AG09309 (cell line): ENCODE data around the gene EBF3.

ENCODE experiments used
- DNase-seq: peaks from one replicate; pipeline ENCODE4 v3.0.0-alpha.2; 2010; ENCODE audit warnings: low read depth
- H3K4me3 ChIP-seq: 2 replicates; pipeline ENCODE4 v1.5.1; 2011; ENCODE audit warnings: mild to moderate bottlenecking, low read depth, low read length, moderate library complexity; ENCODE audit not compliant: control insufficient read depth
- TF ChIP-seq, protein P1 (sequence below): IDR thresholded peaks from 2 replicates; pipeline ENCODE4 v1.5.1; 2011; ENCODE audit warnings: mild to moderate bottlenecking, low read depth, low read length, inconsistent platforms; ENCODE audit not compliant: insufficient read depth, control insufficient read depth; ENCODE audit errors: missing control alignments

The EBF3 gene

GRCh38 chr10:129978980-129979379, 14.9 kb upstream of the EBF3 start:
- no peak for DNase-seq
- TF ChIP-seq, protein P1, sequence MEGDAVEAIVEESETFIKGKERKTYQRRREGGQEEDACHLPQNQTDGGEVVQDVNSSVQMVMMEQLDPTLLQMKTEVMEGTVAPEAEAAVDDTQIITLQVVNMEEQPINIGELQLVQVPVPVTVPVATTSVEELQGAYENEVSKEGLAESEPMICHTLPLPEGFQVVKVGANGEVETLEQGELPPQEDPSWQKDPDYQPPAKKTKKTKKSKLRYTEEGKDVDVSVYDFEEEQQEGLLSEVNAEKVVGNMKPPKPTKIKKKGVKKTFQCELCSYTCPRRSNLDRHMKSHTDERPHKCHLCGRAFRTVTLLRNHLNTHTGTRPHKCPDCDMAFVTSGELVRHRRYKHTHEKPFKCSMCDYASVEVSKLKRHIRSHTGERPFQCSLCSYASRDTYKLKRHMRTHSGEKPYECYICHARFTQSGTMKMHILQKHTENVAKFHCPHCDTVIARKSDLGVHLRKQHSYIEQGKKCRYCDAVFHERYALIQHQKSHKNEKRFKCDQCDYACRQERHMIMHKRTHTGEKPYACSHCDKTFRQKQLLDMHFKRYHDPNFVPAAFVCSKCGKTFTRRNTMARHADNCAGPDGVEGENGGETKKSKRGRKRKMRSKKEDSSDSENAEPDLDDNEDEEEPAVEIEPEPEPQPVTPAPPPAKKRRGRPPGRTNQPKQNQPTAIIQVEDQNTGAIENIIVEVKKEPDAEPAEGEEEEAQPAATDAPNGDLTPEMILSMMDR = no peak
- H3K4me3 ChIP-seq = no peak overlapping the region

GRCh38 chr10:129978322-129978721, 14.2 kb upstream of the EBF3 start:
- DNase-seq = no peak
- H3K4me3 ChIP-seq = no peak overlapping the region
- TF ChIP-seq, protein P1 = no peak

DNA sequence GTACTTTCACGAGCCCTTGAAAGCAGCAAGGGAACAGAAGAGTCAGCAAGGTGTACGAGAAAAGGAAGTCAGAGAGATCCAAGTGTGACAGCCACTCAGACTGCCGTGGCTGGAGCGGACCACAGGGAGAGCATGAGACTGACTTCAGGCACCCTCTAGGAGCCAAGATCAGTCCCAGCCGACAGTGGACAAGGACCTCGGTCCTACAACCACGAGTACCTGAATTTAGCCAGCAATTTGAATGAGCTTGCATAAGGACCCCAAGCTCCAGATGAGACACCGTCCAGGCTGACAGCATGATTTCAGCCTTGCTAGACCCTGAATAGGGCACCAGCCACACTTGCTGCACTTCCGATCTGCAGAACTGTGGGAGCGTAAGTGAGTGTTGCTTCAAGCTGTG, 13.7 kb upstream of the EBF3 start:
- no peak overlapping the region for H3K4me3 ChIP-seq
- DNase-seq = no peak
- TF ChIP-seq, protein P1 = no peak

DNA sequence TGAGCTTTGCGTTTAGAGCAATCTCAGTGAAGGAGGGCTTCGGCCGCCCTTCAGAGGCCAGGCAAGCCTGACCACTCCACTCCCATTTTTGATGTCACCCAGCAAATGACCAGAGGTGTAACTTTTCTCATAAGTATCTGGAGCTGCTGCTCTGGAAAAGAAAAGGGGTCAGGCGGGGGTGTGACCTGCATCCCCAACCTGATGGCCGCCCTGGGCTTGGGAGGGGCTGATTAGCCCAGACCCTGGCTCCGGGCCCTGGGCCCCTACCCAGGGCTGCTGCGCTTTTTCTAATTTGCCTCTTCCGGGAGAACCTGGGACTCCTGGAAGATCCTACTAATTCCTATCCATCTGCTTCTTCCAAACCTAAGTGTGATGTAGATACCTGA, 9.6 kb upstream of the EBF3 start:
- TF ChIP-seq, protein P1 = no peak
- H3K4me3 ChIP-seq = no peak overlapping the region
- no peak for DNase-seq

DNA sequence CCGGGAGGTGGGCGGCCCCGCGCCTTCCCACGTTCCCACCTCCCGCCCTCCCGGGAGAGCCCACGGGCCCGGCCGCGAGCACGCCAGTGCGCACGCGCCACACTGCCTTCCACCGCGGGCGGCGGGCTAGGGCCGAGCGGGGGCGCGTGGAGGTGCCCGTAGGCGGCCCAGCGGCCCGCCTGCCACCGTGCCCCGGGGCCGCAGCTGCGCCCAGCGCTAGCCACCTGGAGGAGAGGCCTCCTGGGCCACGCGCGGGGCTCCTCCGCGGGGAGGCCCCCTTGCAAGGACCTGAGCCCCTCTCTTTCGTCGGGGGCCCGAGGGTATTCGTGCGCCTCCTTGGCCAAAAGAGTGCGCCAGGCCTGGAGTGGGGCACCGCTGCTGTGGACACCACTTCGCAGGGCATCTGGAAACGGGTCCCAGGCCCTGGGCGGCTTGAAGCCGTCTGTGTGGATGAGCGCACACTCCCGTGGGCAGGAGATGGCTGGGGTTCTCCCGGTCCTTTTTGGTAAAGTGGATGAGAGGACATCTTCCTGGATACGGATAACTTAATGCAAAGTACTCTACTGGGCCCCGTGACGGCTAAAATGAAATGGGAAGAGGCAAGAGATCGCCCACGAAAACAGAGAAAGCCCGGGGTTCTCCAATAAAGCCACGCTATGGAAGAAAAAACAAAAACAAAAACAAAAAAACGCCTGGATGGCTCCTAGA, 9.0 kb upstream of the EBF3 start:
- H3K4me3 ChIP-seq = no peak overlapping the region
- no peak for DNase-seq

DNA sequence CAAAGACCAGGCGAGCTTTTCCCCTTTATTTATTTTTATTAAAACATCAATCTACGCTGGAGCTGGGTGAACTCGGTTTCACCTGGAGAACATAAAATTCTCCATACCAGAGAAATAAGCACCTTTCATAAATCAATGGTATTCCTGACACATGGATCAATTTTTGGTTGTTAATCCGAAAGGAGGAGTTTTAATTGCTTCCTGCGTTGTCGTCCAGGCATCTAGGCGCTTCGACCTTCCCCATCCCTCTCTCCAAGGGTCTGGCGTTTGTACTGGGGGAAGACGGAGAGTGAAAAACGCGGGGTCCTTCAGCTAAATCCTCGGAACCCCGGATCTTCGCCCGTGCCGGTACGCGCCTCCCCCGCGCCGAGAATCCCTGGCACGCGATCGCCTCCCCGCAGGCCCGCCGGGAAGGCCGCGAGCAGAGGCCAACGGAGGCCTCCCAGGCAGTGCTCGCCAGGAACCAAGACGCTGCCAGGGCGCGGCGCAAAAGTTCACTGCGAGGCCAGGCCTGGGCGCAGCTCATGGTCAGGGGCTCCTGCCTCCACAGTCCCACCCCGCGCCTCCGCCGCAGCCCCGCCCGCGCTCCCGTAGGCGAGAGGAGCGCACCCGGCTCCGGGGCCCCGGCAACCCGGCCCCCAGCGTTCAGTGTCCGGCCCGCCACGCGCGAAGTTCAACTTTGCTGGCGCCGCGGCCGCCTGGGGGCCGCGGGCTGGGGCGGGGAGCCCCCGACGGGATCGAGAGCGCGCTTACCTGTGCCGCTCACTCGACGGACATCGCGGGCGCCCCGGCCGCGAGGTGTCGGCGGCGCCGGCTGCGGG, 8.3 kb upstream of the EBF3 start:
- no peak for DNase-seq
- no peak overlapping the region for H3K4me3 ChIP-seq
- TF ChIP-seq, protein P1 = no peak

More for the DNA sequence above, 9.0 kb upstream of the EBF3 start:
- TF ChIP-seq, protein P1 = no peak
